PFSK-1 (cell line): Measurements from ENCODE around the gene RELL1.

Experiments
- FOXP2 ChIP-seq: optimal IDR thresholded peaks from 2 replicates; pipeline ENCODE3; 2011; ENCODE audit warnings: borderline replicate concordance, control low read depth, inconsistent platforms; ENCODE audit not compliant: insufficient read depth; ENCODE audit errors: extremely low read length, extremely low read depth
- POLR2AphosphoS5 ChIP-seq: IDR thresholded peaks from 2 replicates; pipeline ENCODE4 v1.6.1; 2012; ENCODE audit warnings: low read depth, mild to moderate bottlenecking, control low read depth, low read length, moderate library complexity
- REST ChIP-seq, 2 experiments: IDR thresholded peaks; 2 replicates each; pipeline versions ENCODE4 v1.6.1 to v1.8.0; 2011 to 2012; ENCODE audit warnings: low read depth in 2 of 2, low read length in 2 of 2, control low read depth in 1 of 2, inconsistent platforms in 1 of 2, mild to moderate bottlenecking in 1 of 2, moderate library complexity in 1 of 2; ENCODE audit not compliant: insufficient read depth in 1 of 2
- SIN3A ChIP-seq: IDR thresholded peaks from 2 replicates; pipeline ENCODE4 v1.6.1; 2012; ENCODE audit warnings: mild to moderate bottlenecking, low read length, moderate library complexity, borderline replicate concordance; ENCODE audit not compliant: insufficient read depth
- TAF1 ChIP-seq: IDR thresholded peaks from 2 replicates; pipeline ENCODE4 v1.6.1; 2012; ENCODE audit warnings: low read length, control low read depth, borderline replicate concordance; ENCODE audit not compliant: insufficient read depth

The RELL1 gene

GRCh38 chr4:37687194-37687562 is 1.0 kb upstream of the RELL1 start:
- TF ChIP-seq TAF1 (no peak), REST (IDR thresholded peaks at IDR 0.05; ENCODE audit: insufficient read depth in 1 of 2, low read depth in 2 of 2, low read length in 2 of 2) (no peak)

- TF ChIP-seq REST (IDR thresholded peaks at IDR 0.05; ENCODE audit: insufficient read depth in 1 of 2, low read depth in 2 of 2, low read length in 2 of 2) (no peak), SIN3A (no peak), FOXP2 (no peak), POLR2AphosphoS5 (no peak), TAF1 (no peak)
Observed at GRCh38 chr4:37685823-37686372, 278 bp downstream of the RELL1 start.

- TF ChIP-seq FOXP2, result no peak
- no peak for TF ChIP-seq SIN3A
- no peak for TF ChIP-seq POLR2AphosphoS5
- no peak for TF ChIP-seq TAF1
- TF ChIP-seq REST (IDR thresholded peaks at IDR 0.05; ENCODE audit: insufficient read depth in 1 of 2, low read depth in 2 of 2, low read length in 2 of 2), result no peak
Observed at GRCh38 chr4:37685161-37685822, 884 bp downstream of the RELL1 start.

GRCh38 chr4:37684154-37684553 is 2.0 kb downstream of the RELL1 start:
- no peak for TF ChIP-seq REST (IDR thresholded peaks at IDR 0.05; ENCODE audit: insufficient read depth in 1 of 2, low read depth in 2 of 2, low read length in 2 of 2)
- no peak for TF ChIP-seq FOXP2
- TF ChIP-seq POLR2AphosphoS5, result no peak
- TF ChIP-seq TAF1, result no peak
- TF ChIP-seq SIN3A, result no peak
